Peyer's patch (tissue), 4 donors: ENCODE results near the gene DAO.

Experiments used
- CTCF ChIP-seq, 6 experiments: fragments of 450-650 bp in 4 of 6; fragments of 200-600 bp in 2 of 6; sonication (generic) in 1 of 6; IDR thresholded peaks; one replicate each; pipeline ENCODE4 v1.5.1; 2017 to 2019; ENCODE audit warnings: antibody characterized with exemption in 6 of 6, mild to moderate bottlenecking in 3 of 6, moderate library complexity in 1 of 6
- POLR2A ChIP-seq, 2 donors: fragments of 450-650 bp; IDR thresholded peaks; one replicate each; pipeline ENCODE4 v1.5.1; 2017; ENCODE audit warnings: antibody characterized with exemption in 2 of 2, mild to moderate bottlenecking in 2 of 2, moderate library complexity in 2 of 2

GRCh38 chr12:108862588-108862959, 17.3 kb upstream of the DAO start:
- TF ChIP-seq CTCF (IDR thresholded peaks at IDR 0.05) = no peak
- no peak for TF ChIP-seq POLR2A (IDR thresholded peaks at IDR 0.05)
